Lower lobe of right lung (tissue), 2 donors: ENCODE results near the gene TMEM139. TPM values are rescaled to one million over a fixed set of nuclear protein-coding genes. Genes with fewer than 3 reads are reported as not detected.
"Not testable (repeated sequence)": the region's sequence is repeated elsewhere in the genome, so short reads cannot be mapped to it uniquely, and the experiment has no call there.

Experiments
- ATAC-seq, 2 donors: fragments of 200-7000 bp; cut with Tn5 transposase; one replicate each; pipeline ENCODE4 v1.9.1; 2020 to 2022; ENCODE audit warnings: mild to moderate bottlenecking in 2 of 2, moderate library complexity in 2 of 2
- DNase-seq: peaks from one replicate; pipeline ENCODE4 v3.0.0-alpha.2; 2020
- H3K27ac ChIP-seq: fragments of 200-600 bp; one replicate; pipeline ENCODE4 v1.8.0; 2022
- H3K27me3 ChIP-seq: fragments of 200-600 bp; one replicate; pipeline ENCODE4 v1.8.0; 2022; ENCODE audit warnings: low read depth
- H3K36me3 ChIP-seq: fragments of 200-600 bp; one replicate; pipeline ENCODE4 v1.8.0; 2022; ENCODE audit warnings: mild to moderate bottlenecking
- H3K4me1 ChIP-seq: fragments of 200-600 bp; one replicate; pipeline ENCODE4 v1.8.0; 2022
- H3K4me3 ChIP-seq: fragments of 200-600 bp; one replicate; pipeline ENCODE4 v1.8.0; 2022; ENCODE audit warnings: mild to moderate bottlenecking
- H3K9me3 ChIP-seq: fragments of 200-600 bp; one replicate; pipeline ENCODE4 v1.8.0; 2022
- intact Hi-C: fragments of 100-400 bp; cut with DNase I; formaldehyde crosslinking; loops from one replicate; pipeline ENCODE4 v1.11.0; 2022
- total RNA-seq: library from RNA; stranded (reverse); fragmentation: NEBNext Ultra II Directional; extraction: Animal tissue kit (Norgen Biotek cat#: 25700); gene quantifications from one replicate; pipeline ENCODE4 v1.2.1, GENCODE V29; 2021
- TF ChIP-seq, protein P1 (sequence below): fragments of 200-600 bp; IDR thresholded peaks from one replicate; pipeline ENCODE4 v1.8.0; 2022; ENCODE audit warnings: antibody characterized with exemption, mild to moderate bottlenecking
- donor health status: DM: no; HTN: yes; CAD: no; lungs with severe emphysema.

Gene TMEM139
- total RNA-seq, 1 donor from 2014 or later = 25.9 TPM

DNA sequence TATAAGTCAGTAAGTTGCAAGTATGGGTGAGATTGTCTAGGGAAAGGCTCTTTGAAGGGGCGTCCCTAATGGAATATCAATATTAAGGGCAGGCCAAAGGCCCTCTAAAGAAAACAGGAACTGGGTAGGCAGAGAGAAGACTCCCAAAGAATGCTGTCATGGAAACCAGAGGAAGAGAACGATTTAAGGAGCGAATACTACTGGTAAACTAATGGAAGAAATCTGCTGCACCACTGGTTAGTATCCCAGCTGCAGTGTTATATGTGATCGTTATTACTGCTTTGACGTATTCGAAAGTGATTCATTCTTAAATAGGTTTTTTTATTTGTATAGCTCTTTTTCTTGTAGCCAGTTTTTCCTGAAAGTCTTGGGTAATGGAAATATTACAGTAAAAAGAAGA is 4.7 kb downstream of the TMEM139 start:
- Histone ChIP-seq H3K9me3 (no peaks in the 10 kb centered on the region), H3K4me1 (peaks cover 35% of the 10 kb centered on the region), H3K4me3 (peak overlapping the region; percentile 99), H3K36me3 (peaks cover 33% of the 10 kb centered on the region), H3K27ac (peak overlapping the region; percentile 93), H3K27me3 (no peaks in the 10 kb centered on the region)
- ATAC-seq = no peak
- intact Hi-C loops = no loop called here
- DNase-seq = no peak
- TF ChIP-seq, protein P1, sequence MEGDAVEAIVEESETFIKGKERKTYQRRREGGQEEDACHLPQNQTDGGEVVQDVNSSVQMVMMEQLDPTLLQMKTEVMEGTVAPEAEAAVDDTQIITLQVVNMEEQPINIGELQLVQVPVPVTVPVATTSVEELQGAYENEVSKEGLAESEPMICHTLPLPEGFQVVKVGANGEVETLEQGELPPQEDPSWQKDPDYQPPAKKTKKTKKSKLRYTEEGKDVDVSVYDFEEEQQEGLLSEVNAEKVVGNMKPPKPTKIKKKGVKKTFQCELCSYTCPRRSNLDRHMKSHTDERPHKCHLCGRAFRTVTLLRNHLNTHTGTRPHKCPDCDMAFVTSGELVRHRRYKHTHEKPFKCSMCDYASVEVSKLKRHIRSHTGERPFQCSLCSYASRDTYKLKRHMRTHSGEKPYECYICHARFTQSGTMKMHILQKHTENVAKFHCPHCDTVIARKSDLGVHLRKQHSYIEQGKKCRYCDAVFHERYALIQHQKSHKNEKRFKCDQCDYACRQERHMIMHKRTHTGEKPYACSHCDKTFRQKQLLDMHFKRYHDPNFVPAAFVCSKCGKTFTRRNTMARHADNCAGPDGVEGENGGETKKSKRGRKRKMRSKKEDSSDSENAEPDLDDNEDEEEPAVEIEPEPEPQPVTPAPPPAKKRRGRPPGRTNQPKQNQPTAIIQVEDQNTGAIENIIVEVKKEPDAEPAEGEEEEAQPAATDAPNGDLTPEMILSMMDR = no peak

DNA sequence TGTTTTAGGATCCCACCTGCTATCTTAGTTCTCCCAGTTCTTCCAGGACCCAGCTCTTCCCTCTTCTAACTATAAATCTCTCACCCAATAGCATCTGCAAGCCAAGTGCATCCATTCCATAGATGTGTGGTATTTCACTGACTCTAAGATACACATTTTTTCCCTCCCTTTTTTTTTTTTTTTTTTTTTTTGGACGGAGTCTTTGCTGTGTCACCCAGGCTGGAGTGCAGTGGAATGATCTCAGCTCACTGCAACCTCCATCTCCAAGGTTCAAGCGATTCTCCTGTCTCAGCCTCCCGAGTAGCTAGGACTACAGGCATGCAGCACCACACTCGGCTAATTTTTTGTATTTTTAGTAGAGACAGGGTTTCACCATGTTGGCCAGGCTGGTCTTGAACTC is 5.1 kb downstream of the TMEM139 start:
- Histone ChIP-seq H3K4me3 (peak overlapping the region; percentile 99), H3K4me1 (peaks cover 35% of the 10 kb centered on the region), H3K36me3 (peaks cover 38% of the 10 kb centered on the region)
- intact Hi-C loops, H3K27ac ChIP-seq, DNase-seq, ATAC-seq, H3K27me3 ChIP-seq, H3K9me3 ChIP-seq: not testable (repeated sequence)

DNA sequence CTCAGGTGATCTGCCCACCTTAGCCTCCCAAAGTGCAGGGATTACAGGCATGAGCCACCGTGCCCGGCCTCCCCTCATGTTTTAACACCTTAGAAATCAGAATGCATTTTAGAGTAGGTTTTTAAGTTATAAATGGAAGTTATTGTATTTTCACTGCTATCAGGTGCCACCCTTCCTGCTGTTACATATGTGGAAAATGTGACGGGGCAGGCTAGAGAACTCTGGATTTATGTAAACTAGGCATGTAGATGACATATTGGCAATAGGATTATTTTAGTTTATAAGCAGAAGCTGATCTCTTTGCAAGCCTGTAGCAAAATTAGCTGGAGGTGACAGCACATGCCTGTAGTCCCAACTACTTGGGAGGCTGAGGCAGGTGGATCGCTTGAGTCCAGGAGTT is 5.5 kb downstream of the TMEM139 start:
- Histone ChIP-seq H3K9me3 (no peaks in the 10 kb centered on the region), H3K27me3 (no peaks in the 10 kb centered on the region), H3K4me1 (peaks cover 35% of the 10 kb centered on the region), H3K36me3 (peaks cover 42% of the 10 kb centered on the region), H3K4me3 (peak overlapping the region; percentile 99), H3K27ac (no peak overlapping the region)
- TF ChIP-seq, protein P1 = no peak
- ATAC-seq (no peak), DNase-seq (no peak)
- intact Hi-C loops = no loop called here

DNA sequence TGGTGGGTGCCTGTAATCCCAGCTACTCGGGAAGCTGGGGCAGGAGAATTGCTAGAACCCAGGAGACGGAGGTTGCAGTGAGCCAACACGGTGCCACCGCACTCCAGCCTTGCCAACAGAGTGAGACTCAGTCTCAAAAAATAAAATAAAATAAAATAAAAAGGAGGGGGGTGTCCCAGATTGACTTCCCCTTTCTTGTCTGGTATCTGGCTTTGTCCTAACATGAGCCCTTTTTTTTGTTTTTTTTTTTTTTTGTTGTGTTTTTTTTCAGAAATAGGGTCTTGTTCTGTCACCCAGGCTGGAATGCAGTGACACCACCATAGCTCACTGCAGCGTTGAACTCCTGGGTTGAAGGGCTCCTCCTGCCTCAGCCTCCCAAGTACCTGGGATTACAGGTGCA is 8.1 kb downstream of the TMEM139 start:
- TF ChIP-seq, protein P1 = no peak

GRCh38 chr7:143295870-143296269 is 11.1 kb downstream of the TMEM139 start:
- TF ChIP-seq, protein P1 = no peak
- Histone ChIP-seq H3K9me3 (no peaks in the 10 kb centered on the region), H3K27ac (no peak overlapping the region), H3K27me3 (no peaks in the 10 kb centered on the region), H3K4me1 (peaks cover 20% of the 10 kb centered on the region), H3K36me3 (peaks cover 98% of the 10 kb centered on the region), H3K4me3 (no peak overlapping the region)
- DNase-seq = no peak
- no peak for ATAC-seq
- intact Hi-C loops = no loop called here

More for the DNA sequence above, 8.1 kb downstream of the TMEM139 start:
- H3K27me3 ChIP-seq = no peaks in the 10 kb centered on the region
- H3K36me3 ChIP-seq = peaks cover 68% of the 10 kb centered on the region
- no peak overlapping the region for H3K4me3 ChIP-seq
- ATAC-seq = no peak
- no peak overlapping the region for H3K27ac ChIP-seq
- peaks cover 29% of the 10 kb centered on the region for H3K4me1 ChIP-seq
- no peaks in the 10 kb centered on the region for H3K9me3 ChIP-seq
- no peak for DNase-seq
- intact Hi-C loops = no loop called here

- intact Hi-C loops = no loop called here
- TF ChIP-seq, protein P1 = no peak
- DNase-seq (no peak), ATAC-seq (no peak)
- Histone ChIP-seq H3K36me3 (peaks cover 100% of the 10 kb centered on the region), H3K27me3 (no peaks in the 10 kb centered on the region), H3K4me3 (no peak overlapping the region), H3K4me1 (peaks cover 22% of the 10 kb centered on the region), H3K27ac (no peak overlapping the region), H3K9me3 (no peaks in the 10 kb centered on the region)
These were observed 11.9 kb downstream of the TMEM139 start for GRCh38 chr7:143296686-143297085.
